ENCODE measurements around the gene TNXB.

GRCh38 chr6:32152769-32153563, 43.8 kb upstream of the TNXB start:
- no peak for TF ChIP-seq POLR2AphosphoS5 (IDR thresholded peaks at IDR 0.05)
- TF ChIP-seq, protein P1, sequence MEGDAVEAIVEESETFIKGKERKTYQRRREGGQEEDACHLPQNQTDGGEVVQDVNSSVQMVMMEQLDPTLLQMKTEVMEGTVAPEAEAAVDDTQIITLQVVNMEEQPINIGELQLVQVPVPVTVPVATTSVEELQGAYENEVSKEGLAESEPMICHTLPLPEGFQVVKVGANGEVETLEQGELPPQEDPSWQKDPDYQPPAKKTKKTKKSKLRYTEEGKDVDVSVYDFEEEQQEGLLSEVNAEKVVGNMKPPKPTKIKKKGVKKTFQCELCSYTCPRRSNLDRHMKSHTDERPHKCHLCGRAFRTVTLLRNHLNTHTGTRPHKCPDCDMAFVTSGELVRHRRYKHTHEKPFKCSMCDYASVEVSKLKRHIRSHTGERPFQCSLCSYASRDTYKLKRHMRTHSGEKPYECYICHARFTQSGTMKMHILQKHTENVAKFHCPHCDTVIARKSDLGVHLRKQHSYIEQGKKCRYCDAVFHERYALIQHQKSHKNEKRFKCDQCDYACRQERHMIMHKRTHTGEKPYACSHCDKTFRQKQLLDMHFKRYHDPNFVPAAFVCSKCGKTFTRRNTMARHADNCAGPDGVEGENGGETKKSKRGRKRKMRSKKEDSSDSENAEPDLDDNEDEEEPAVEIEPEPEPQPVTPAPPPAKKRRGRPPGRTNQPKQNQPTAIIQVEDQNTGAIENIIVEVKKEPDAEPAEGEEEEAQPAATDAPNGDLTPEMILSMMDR (IDR thresholded peaks at IDR 0.05), result no peak

Measured in esophagus muscularis mucosa (tissue), 3 donors.